Osteoblast (primary cell): ENCODE measurements around the gene FUCA2. TPM values are rescaled to one million over a fixed set of nuclear protein-coding genes. Genes with fewer than 3 reads are reported as not detected.

Source experiments
- small RNA-seq: library from RNA; depleted of rRNA; stranded (forward); fragments of <200 nt; gene quantifications from one replicate; pipeline ENCODE3, GENCODE V24; 2012
- total RNA-seq: library from RNA; depleted of rRNA; stranded (reverse); fragments of >200 nt; gene quantifications from 2 replicates; pipeline ENCODE4 v1.2.3, GENCODE V29; 2012

The FUCA2 gene
- total RNA-seq, 1 donor, result 64.8 TPM

Small RNA genes within 50 kb of the gene (small RNA-seq; reads per million reads assigned to genes)
- gene RNA5SP221, result not detected

Other genes with a start within 250 kb of the FUCA2 start
- 2.2 and 3.8 TPM in 2 replicates for gene ADAT2, start 61.0 kb downstream of the FUCA2 start, total RNA-seq
- 19.2 and 22.1 TPM in 2 replicates for gene PEX3, start 60.9 kb downstream of the FUCA2 start, total RNA-seq
- gene PHACTR2, start 166.2 kb upstream of the FUCA2 start, total RNA-seq, result 71.7 and 76.9 TPM in 2 replicates